ENCODE measurements around the gene RNF214.
"Not testable (repeated sequence)": the region's sequence is repeated elsewhere in the genome, so short reads cannot be mapped to it uniquely, and the experiment has no call there.

RNF214 gene

GRCh38 chr11:117319214-117319840 is 86.9 kb downstream of the RNF214 start:
- no peaks in the 10 kb centered on the region for H3K9me3 ChIP-seq (ENCODE audit: control insufficient read depth in 2 of 2, low read length in 2 of 2)
- no peak overlapping the region for H3K4me3 ChIP-seq (ENCODE audit: low read length in 2 of 2)

GRCh38 chr11:117327255-117327566 is 94.7 kb downstream of the RNF214 start:
- H3K9me3 ChIP-seq (ENCODE audit: control insufficient read depth in 2 of 2, low read length in 2 of 2); H3K36me3 ChIP-seq (ENCODE audit: control insufficient read depth in 2 of 2, insufficient read depth in 2 of 2, low read length in 2 of 2); H3K27ac ChIP-seq (ENCODE audit: low read length); H3K9ac ChIP-seq (ENCODE audit: low read length in 2 of 2); H3K27me3 ChIP-seq (ENCODE audit: control insufficient read depth in 1 of 2, insufficient read depth in 2 of 2, low read length in 2 of 2): not testable (repeated sequence)
- Histone ChIP-seq H3K4me3 (ENCODE audit: low read length in 2 of 2) (peak overlapping the region in 1 of 2 donors; percentile 88), H3K4me1 (ENCODE audit: control insufficient read depth, insufficient read depth, low read length) (peaks cover 14% of the 10 kb centered on the region)

More at GRCh38 chr11:117319214-117319840, 86.9 kb downstream of the RNF214 start:
- no peaks in the 10 kb centered on the region for H3K36me3 ChIP-seq (ENCODE audit: control insufficient read depth in 2 of 2, insufficient read depth in 2 of 2, low read length in 2 of 2)
- H3K27ac ChIP-seq (ENCODE audit: low read length), result no peak overlapping the region
- no peak overlapping the region for H3K9ac ChIP-seq (ENCODE audit: low read length in 2 of 2)
- H3K4me1 ChIP-seq (ENCODE audit: control insufficient read depth, insufficient read depth, low read length), result peaks cover 19% of the 10 kb centered on the region
- no peaks in the 10 kb centered on the region for H3K27me3 ChIP-seq (ENCODE audit: control insufficient read depth in 1 of 2, insufficient read depth in 2 of 2, low read length in 2 of 2)

GRCh38 chr11:117327567-117328374 is 95.3 kb downstream of the RNF214 start, which contains the start of gene CEP164:
Gene CEP164 (plus strand): TSS chr11:117327854. CDS start chr11:117338587, 10,733 bp downstream.
- Histone ChIP-seq H3K9ac (ENCODE audit: low read length in 2 of 2) (peak within 1 kb of the TSS; percentile 80 to 84), H3K9me3 (ENCODE audit: control insufficient read depth in 2 of 2, low read length in 2 of 2) (no peaks in the 10 kb centered on the region), H3K27me3 (ENCODE audit: control insufficient read depth in 1 of 2, insufficient read depth in 2 of 2, low read length in 2 of 2) (no peaks in the 10 kb centered on the region), H3K4me1 (ENCODE audit: control insufficient read depth, insufficient read depth, low read length) (peaks cover 14% of the 10 kb centered on the region), H3K27ac (ENCODE audit: low read length) (peak within 1 kb of the TSS; percentile 86), H3K36me3 (ENCODE audit: control insufficient read depth in 2 of 2, insufficient read depth in 2 of 2, low read length in 2 of 2) (no peaks in the 10 kb centered on the region), H3K4me3 (ENCODE audit: low read length in 2 of 2) (peak within 1 kb of the TSS; percentile 56 to 88)

GRCh38 chr11:117328375-117329010 is 96.0 kb downstream of the RNF214 start:
- H3K9ac ChIP-seq (ENCODE audit: low read length in 2 of 2), result peak overlapping the region; percentile 80 to 84
- H3K4me1 ChIP-seq (ENCODE audit: control insufficient read depth, insufficient read depth, low read length), result peaks cover 14% of the 10 kb centered on the region
- H3K36me3 ChIP-seq (ENCODE audit: control insufficient read depth in 2 of 2, insufficient read depth in 2 of 2, low read length in 2 of 2), result no peaks in the 10 kb centered on the region
- no peaks in the 10 kb centered on the region for H3K27me3 ChIP-seq (ENCODE audit: control insufficient read depth in 1 of 2, insufficient read depth in 2 of 2, low read length in 2 of 2)
- peak overlapping the region; percentile 86 for H3K27ac ChIP-seq (ENCODE audit: low read length)
- H3K9me3 ChIP-seq (ENCODE audit: control insufficient read depth in 2 of 2, low read length in 2 of 2), result no peaks in the 10 kb centered on the region
- H3K4me3 ChIP-seq (ENCODE audit: low read length in 2 of 2), result peak overlapping the region; percentile 56 to 88

DNA sequence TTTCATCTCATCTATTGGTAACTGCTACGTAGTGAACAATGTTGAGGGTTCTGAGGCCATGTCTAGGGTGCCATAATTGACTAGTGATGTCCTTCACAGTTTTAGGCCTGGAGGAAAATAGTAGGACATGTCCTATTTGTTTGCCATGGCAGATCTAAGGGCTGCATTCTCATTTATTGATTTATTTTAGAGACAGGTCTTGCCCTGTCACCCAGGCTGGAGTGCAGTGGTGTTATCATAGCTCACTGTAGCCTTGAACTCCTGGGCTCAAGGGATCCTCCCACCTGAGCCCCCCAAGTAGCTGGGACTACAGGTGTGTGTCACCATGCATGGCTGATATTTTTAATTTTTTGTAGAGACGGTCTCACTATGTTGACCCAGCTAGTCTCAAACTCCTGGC is 100.4 kb downstream of the RNF214 start:
- Histone ChIP-seq H3K4me3 (ENCODE audit: low read length in 2 of 2) (no peak overlapping the region), H3K27ac (ENCODE audit: low read length) (no peak overlapping the region), H3K36me3 (ENCODE audit: control insufficient read depth in 2 of 2, insufficient read depth in 2 of 2, low read length in 2 of 2) (peaks cover 0 to 3% of the 10 kb centered on the region in 2 donors), H3K4me1 (ENCODE audit: control insufficient read depth, insufficient read depth, low read length) (peaks cover 14% of the 10 kb centered on the region), H3K9ac (ENCODE audit: low read length in 2 of 2) (no peak overlapping the region), H3K9me3 (ENCODE audit: control insufficient read depth in 2 of 2, low read length in 2 of 2) (no peaks in the 10 kb centered on the region), H3K27me3 (ENCODE audit: control insufficient read depth in 1 of 2, insufficient read depth in 2 of 2, low read length in 2 of 2) (no peaks in the 10 kb centered on the region)

DNA sequence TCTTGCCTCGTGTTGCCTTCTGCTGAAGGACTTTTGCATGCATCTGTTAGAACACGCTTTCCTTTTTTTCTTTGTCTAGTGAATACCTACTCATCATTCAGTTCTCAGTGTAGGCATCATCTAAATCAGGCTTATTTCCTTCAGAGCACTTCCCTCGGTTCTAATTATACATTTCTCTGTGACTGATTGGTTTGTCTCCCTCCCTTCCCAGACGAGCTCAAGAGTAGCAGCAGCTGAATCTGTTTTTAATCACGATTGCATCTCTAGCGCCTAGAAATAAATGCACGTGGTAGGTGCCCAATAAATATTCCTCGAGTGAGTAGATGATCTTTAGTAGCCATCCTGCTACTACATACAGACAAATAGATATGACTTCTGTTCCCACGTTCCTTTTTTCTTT is 101.4 kb downstream of the RNF214 start:
- Histone ChIP-seq H3K4me1 (ENCODE audit: control insufficient read depth, insufficient read depth, low read length) (peaks cover 7% of the 10 kb centered on the region), H3K9me3 (ENCODE audit: control insufficient read depth in 2 of 2, low read length in 2 of 2) (no peaks in the 10 kb centered on the region), H3K36me3 (ENCODE audit: control insufficient read depth in 2 of 2, insufficient read depth in 2 of 2, low read length in 2 of 2) (peaks cover 4 to 5% of the 10 kb centered on the region in 2 donors), H3K4me3 (ENCODE audit: low read length in 2 of 2) (no peak overlapping the region), H3K27ac (ENCODE audit: low read length) (no peak overlapping the region), H3K27me3 (ENCODE audit: control insufficient read depth in 1 of 2, insufficient read depth in 2 of 2, low read length in 2 of 2) (no peaks in the 10 kb centered on the region), H3K9ac (ENCODE audit: low read length in 2 of 2) (no peak overlapping the region)

DNA sequence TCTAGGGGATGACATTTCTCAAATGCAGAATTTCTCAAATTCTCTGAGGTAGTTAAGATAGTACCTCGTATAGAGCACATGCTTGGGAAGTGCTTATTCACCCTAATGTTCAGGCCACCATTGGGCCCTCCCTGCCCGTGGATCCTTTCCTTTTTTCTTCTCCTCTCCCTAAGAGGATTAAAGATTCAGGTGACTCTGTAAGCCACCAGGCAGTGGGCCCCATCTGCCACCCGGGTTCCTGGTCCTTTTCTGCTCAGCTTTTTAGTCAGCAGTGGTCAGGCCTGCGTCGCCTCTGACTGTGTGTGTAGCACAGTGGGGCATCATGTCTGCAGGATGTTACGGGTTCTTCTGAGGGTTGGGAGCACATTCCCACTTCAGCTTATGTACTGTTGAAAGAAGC is 102.4 kb downstream of the RNF214 start:
- Histone ChIP-seq H3K36me3 (ENCODE audit: control insufficient read depth in 2 of 2, insufficient read depth in 2 of 2, low read length in 2 of 2) (peaks cover 5 to 6% of the 10 kb centered on the region in 2 donors), H3K9me3 (ENCODE audit: control insufficient read depth in 2 of 2, low read length in 2 of 2) (no peaks in the 10 kb centered on the region), H3K27ac (ENCODE audit: low read length) (no peak overlapping the region), H3K4me3 (ENCODE audit: low read length in 2 of 2) (no peak overlapping the region), H3K9ac (ENCODE audit: low read length in 2 of 2) (no peak overlapping the region), H3K4me1 (ENCODE audit: control insufficient read depth, insufficient read depth, low read length) (no peaks in the 10 kb centered on the region), H3K27me3 (ENCODE audit: control insufficient read depth in 1 of 2, insufficient read depth in 2 of 2, low read length in 2 of 2) (no peaks in the 10 kb centered on the region)

DNA sequence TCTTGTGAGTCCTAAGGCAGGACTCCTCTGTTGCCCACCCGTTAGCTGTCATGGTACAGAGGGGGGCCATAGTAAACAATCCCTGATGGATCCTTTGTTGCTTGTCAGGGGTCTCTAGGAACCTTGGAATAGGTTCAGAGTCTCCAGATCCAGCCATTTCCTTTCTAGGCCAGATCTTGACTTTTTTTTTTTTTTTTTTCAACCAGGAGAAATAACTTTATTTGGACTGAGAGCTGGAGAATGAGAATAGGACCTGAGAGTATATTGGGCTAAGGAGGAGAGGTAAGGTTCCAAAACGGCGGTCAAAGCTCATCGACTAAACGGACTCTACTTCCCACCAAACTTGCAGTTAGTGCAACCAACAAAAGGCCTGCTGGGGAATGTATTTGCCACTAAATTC is 102.9 kb downstream of the RNF214 start:
- Histone ChIP-seq H3K27me3 (ENCODE audit: control insufficient read depth in 1 of 2, insufficient read depth in 2 of 2, low read length in 2 of 2) (no peaks in the 10 kb centered on the region), H3K4me3 (ENCODE audit: low read length in 2 of 2) (no peak overlapping the region), H3K4me1 (ENCODE audit: control insufficient read depth, insufficient read depth, low read length) (no peaks in the 10 kb centered on the region), H3K9ac (ENCODE audit: low read length in 2 of 2) (no peak overlapping the region), H3K36me3 (ENCODE audit: control insufficient read depth in 2 of 2, insufficient read depth in 2 of 2, low read length in 2 of 2) (peaks cover 7 to 9% of the 10 kb centered on the region in 2 donors), H3K27ac (ENCODE audit: low read length) (no peak overlapping the region), H3K9me3 (ENCODE audit: control insufficient read depth in 2 of 2, low read length in 2 of 2) (no peaks in the 10 kb centered on the region)

Measured in stomach smooth muscle (tissue), 2 donors.